Progenitor cell of endocrine pancreas (in vitro differentiated cells): ENCODE data around the gene SHTN1. TPM values are rescaled to one million over a fixed set of nuclear protein-coding genes. Genes with fewer than 3 reads are reported as not detected.

Experiments used
- DNase-seq: peaks from one replicate; pipeline ENCODE4 v3.0.0; 2021; ENCODE audit warnings: low spot score; ENCODE audit not compliant: unreplicated experiment
- H3K27ac Mint-ChIP-seq: 2 replicates; pipeline ENCODE4 v1.8.0; 2021; ENCODE audit warnings: mild to moderate bottlenecking, moderate library complexity, mixed read lengths
- H3K27me3 Mint-ChIP-seq: 2 replicates; pipeline ENCODE4 v1.8.0; 2021; ENCODE audit warnings: mixed read lengths
- H3K36me3 Mint-ChIP-seq: 2 replicates; pipeline ENCODE4 v1.8.0; 2022; ENCODE audit warnings: mixed read lengths; ENCODE audit not compliant: insufficient read depth
- H3K4me1 Mint-ChIP-seq: 2 replicates; pipeline ENCODE4 v1.8.0; 2021; ENCODE audit warnings: low read depth, mixed read lengths
- H3K4me3 Mint-ChIP-seq: 2 replicates; pipeline ENCODE4 v1.8.0; 2021; ENCODE audit warnings: low read depth, mild to moderate bottlenecking, moderate library complexity, mixed read lengths
- H3K9me3 Mint-ChIP-seq: 2 replicates; pipeline ENCODE4 v1.8.0; 2021; ENCODE audit warnings: low read depth, mixed read lengths
- CTCF ChIP-seq: fragments of 200-600 bp; sonication (generic); IDR thresholded peaks from one replicate; pipeline ENCODE4 v1.5.0; 2021; ENCODE audit warnings: antibody characterized with exemption, mild to moderate bottlenecking; ENCODE audit not compliant: unreplicated experiment
- total RNA-seq: library from RNA; stranded (reverse); gene quantifications from 2 replicates; pipeline ENCODE4 v1.2.1, GENCODE V29; 2021

The SHTN1 gene
- total RNA-seq, 1 donor from 2014 or later, result 46.9 TPM

- Mint-ChIP-seq H3K4me3 (no peak overlapping the region), H3K9me3 (no peaks in the 10 kb centered on the region), H3K27me3 (no peaks in the 10 kb centered on the region), H3K36me3 (no peaks in the 10 kb centered on the region), H3K27ac (no peak overlapping the region), H3K4me1 (peaks cover 6% of the 10 kb centered on the region)
- DNase-seq, result no peak
- TF ChIP-seq CTCF, result no peak
Measured at GRCh38 chr10:116864436-116864835, 140.6 kb downstream of the SHTN1 start.

GRCh38 chr10:116861796-116862195 lies 143.2 kb downstream of the SHTN1 start:
- no peak for TF ChIP-seq CTCF
- Mint-ChIP-seq H3K27me3 (no peaks in the 10 kb centered on the region), H3K4me1 (no peaks in the 10 kb centered on the region), H3K9me3 (peaks cover 9% of the 10 kb centered on the region), H3K36me3 (peaks cover 5% of the 10 kb centered on the region), H3K4me3 (no peak overlapping the region), H3K27ac (no peak overlapping the region)
- DNase-seq, result no peak

- no peak overlapping the region for H3K4me3 Mint-ChIP-seq
- no peak for DNase-seq
- H3K36me3 Mint-ChIP-seq, result peaks cover 5% of the 10 kb centered on the region
- H3K9me3 Mint-ChIP-seq, result peaks cover 13% of the 10 kb centered on the region
- H3K4me1 Mint-ChIP-seq, result no peaks in the 10 kb centered on the region
- peaks cover under 1% of the 10 kb centered on the region for H3K27me3 Mint-ChIP-seq
- H3K27ac Mint-ChIP-seq, result no peak overlapping the region
- TF ChIP-seq CTCF, result no peak
Measured at GRCh38 chr10:116857156-116857555, 147.8 kb downstream of the SHTN1 start.

GRCh38 chr10:116853701-116854100 lies 151.3 kb downstream of the SHTN1 start:
- DNase-seq, result no peak
- Mint-ChIP-seq H3K4me1 (peaks cover 6% of the 10 kb centered on the region), H3K36me3 (peaks cover 5% of the 10 kb centered on the region), H3K9me3 (peaks cover 13% of the 10 kb centered on the region), H3K4me3 (no peak overlapping the region), H3K27ac (no peak overlapping the region), H3K27me3 (peaks cover 12% of the 10 kb centered on the region)
- TF ChIP-seq CTCF, result no peak

GRCh38 chr10:116853287-116853686 lies 151.7 kb downstream of the SHTN1 start:
- peaks cover 10% of the 10 kb centered on the region for H3K4me1 Mint-ChIP-seq
- H3K4me3 Mint-ChIP-seq, result no peak overlapping the region
- peaks cover 12% of the 10 kb centered on the region for H3K27me3 Mint-ChIP-seq
- TF ChIP-seq CTCF, result no peak
- no peak overlapping the region for H3K27ac Mint-ChIP-seq
- peaks cover 12% of the 10 kb centered on the region for H3K9me3 Mint-ChIP-seq
- DNase-seq, result no peak
- peaks cover 5% of the 10 kb centered on the region for H3K36me3 Mint-ChIP-seq
